Hippocampal formation (tissue), 2 donors: ENCODE data around the gene LRR1.
"Not testable (repeated sequence)": the region's sequence is repeated elsewhere in the genome, so short reads cannot be mapped to it uniquely, and the experiment has no call there.

Source experiments
- DNase-seq, 2 donors: peaks; one replicate each; lab custom pipeline; 2025; lab: John Stamatoyannopoulos, UW

LRR1 gene

GRCh38 chr14:49598485-49599300 is at the start of gene LRR1:
Gene LRR1 (plus strand): TSS chr14:49598940. CDS start chr14:49599021, 81 bp downstream.
- peak; percentile 63 to 78 for DNase-seq

- no peak for DNase-seq
Measured at GRCh38 chr14:49549446-49549845, 49.3 kb upstream of the LRR1 start.

- no peak for DNase-seq
Measured at GRCh38 chr14:49549881-49550280, 48.9 kb upstream of the LRR1 start.

- peak in 1 of 2 donors; percentile 15 for DNase-seq
Measured at GRCh38 chr14:49550286-49551184, 48.2 kb upstream of the LRR1 start.

- DNase-seq, result no peak
Measured at GRCh38 chr14:49551569-49551968, 47.2 kb upstream of the LRR1 start.

- DNase-seq, result no peak
Measured at GRCh38 chr14:49553106-49553505, 45.6 kb upstream of the LRR1 start.

GRCh38 chr14:49553892-49554291 is 44.8 kb upstream of the LRR1 start:
- DNase-seq, result no peak

- DNase-seq, result no peak
Measured at GRCh38 chr14:49559979-49560768, 38.6 kb upstream of the LRR1 start.

GRCh38 chr14:49566714-49567113 is 32.0 kb upstream of the LRR1 start:
- no peak for DNase-seq

- DNase-seq, result no peak
Measured at GRCh38 chr14:49569281-49569680, 29.5 kb upstream of the LRR1 start.

GRCh38 chr14:49574038-49574437 is 24.7 kb upstream of the LRR1 start:
- no peak for DNase-seq

GRCh38 chr14:49578141-49578540 is 20.6 kb upstream of the LRR1 start:
- DNase-seq, result no peak

GRCh38 chr14:49579841-49580240 is 18.9 kb upstream of the LRR1 start:
- DNase-seq, result no peak

GRCh38 chr14:49581209-49582112 is 17.3 kb upstream of the LRR1 start:
- DNase-seq, result no peak

- no peak for DNase-seq
Measured at GRCh38 chr14:49582113-49582977, 16.4 kb upstream of the LRR1 start.

- no peak for DNase-seq
Measured at GRCh38 chr14:49583629-49584028, 15.1 kb upstream of the LRR1 start.

- DNase-seq, result no peak
Measured at GRCh38 chr14:49584058-49584457, 14.7 kb upstream of the LRR1 start.

- not testable (repeated sequence) for DNase-seq
Measured at GRCh38 chr14:49584981-49585640, 13.6 kb upstream of the LRR1 start.
